GM18909 (cell line): ENCODE results near the gene PIEZO2.

Source experiments
- ATAC-seq: cut with Tn5 transposase; IDR thresholded peaks from one replicate; pipeline ENCODE4 v1.9.1; 2021; ENCODE audit warnings: mild to moderate bottlenecking; ENCODE audit not compliant: unreplicated experiment, poor library complexity

PIEZO2 gene

DNA sequence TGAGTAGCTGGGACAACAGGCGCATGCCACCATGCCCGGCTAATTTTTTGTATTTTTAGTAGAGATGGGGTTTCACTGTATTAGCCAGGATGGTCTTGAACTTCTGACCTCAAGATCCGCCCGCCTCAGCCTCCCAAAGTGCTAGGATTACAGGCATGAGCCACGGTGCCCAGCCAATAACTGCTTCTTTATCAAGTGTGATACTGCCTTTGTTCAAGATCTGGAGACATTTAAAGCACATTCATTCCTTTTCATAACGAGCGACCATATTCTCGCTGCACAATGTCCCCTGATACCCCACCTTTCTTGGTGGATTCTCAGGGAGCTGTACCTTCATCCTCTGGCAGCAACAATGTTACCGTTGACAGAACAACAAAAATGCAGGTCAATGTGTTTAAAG lies 75.4 kb downstream of the PIEZO2 start:
- no peak for ATAC-seq

DNA sequence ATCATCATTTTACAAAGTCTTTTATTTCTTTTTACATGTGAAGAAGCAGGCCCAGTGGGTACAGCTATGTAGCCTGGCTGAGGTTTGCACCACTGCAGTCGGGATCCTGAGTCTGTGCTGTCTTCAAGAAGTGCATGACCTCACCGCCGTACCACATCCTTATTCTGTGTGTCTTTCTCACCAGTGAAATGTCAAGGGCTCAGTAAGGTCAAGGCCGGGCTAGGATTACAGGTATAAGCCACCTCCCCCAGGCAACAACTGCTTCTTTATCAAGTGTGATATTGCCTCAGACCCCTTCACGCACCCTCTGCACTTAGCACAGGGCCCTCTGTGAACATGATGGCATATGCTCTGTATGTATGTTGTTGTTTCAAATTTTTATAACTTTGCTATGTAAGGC lies 76.7 kb downstream of the PIEZO2 start:
- no peak for ATAC-seq

DNA sequence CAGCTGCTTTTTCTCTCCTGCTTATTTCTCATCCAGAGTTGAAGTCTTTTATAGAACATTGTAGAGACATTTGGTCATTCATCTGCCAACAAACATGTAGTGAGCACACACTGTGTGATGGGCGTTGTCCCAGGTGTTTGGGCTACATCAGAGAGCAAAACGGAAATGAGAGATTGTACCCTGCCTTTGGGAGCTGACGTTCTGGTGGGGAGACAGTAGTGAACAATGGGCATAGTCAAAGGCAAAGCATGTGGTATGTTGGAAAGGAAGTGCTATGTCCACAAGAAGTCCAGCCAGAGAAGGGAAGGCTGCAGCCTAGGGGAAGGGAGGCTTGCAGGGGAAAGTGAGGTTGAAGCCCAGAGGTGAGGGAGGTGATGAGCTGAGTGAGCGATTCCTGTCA lies 78.1 kb downstream of the PIEZO2 start:
- no peak for ATAC-seq

DNA sequence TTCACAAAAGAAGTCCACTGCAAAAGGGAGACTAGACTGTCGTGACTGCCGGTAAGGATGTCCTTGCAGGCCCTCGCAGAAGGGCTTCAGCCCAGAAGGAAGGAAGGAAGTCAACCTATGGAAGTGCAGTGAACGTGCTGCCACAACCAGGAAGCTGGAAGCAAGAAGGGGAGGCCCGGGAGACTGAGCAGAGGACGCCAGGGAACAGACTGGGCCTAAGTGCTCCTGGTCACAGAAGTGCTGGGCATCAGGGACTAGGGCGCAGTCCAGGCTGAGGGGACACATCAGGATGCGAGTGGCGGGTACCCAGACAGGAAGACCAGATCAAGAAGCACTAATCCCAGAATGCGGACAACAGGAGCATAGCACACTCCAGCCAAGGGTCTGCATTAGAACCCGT lies 78.8 kb downstream of the PIEZO2 start:
- ATAC-seq, result no peak

DNA sequence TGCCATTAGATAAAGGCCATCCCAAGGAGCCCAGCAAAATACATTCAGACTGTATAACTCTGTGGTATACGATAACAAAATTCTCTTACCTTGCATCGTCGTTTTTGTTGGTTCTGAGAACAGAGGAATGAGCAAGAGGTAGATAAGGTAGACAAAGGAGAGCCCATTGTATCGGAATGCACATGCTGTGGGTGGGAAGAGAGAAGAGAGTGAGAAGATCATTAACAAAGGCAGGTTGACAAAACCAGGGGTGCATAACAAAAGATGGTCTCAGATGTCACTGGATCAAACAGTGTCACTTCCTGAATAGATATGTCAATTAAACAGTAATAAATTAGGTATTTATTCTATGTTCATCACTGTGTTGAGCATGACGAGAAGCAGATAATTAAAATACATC lies 83.3 kb downstream of the PIEZO2 start:
- ATAC-seq, result no peak

DNA sequence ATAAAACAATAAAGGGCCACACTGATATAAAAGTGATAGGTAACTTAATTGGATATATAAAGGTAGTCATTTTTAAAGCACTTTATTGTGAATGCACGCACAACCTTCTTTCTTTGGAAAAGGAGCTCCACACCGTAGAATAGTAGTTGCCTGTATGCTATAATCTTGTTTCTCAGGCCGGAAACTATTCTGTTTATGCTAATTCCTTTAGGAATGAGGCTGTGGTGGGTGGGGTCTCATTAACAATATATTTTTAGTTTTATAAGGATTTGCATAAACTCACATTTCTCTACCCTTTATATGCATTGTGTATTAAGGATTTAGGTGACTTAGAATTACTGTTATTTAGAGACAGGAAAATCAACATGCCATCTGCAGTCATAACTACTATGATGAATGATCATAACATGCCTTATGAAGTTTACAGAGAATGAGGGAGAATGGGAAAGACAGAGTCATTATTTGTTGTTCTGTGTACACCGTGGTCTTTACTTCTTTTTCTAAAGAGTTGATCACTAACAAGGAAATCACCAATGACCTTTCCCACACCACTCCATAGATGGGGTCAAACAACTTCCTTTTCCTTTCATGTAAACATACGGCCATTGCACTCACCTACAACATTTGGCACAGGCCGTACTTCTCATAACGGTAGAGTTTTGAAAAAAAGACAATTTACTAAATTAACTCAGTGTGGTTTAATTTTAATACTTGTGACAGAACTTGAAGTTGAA lies 84.5 kb downstream of the PIEZO2 start:
- ATAC-seq, result no peak

DNA sequence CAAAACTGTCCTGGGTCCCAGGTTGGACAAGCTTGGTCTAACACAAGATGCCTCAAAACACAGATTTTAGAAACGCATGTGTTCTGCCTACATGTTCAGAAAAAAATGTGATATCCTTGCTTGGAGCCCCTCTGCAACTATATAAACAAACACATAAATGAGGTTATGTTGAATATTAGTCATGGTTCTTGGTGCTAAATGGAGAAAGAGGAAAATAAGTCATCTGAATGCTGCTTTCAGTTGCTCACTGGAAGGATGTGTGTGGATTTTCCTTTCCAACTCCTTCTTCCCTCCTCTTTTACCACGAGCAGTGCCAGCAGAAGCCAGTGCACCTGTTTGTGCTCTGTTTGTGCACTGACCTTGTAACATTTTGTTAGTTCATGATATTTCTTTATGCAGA lies 85.3 kb downstream of the PIEZO2 start:
- ATAC-seq, result no peak

DNA sequence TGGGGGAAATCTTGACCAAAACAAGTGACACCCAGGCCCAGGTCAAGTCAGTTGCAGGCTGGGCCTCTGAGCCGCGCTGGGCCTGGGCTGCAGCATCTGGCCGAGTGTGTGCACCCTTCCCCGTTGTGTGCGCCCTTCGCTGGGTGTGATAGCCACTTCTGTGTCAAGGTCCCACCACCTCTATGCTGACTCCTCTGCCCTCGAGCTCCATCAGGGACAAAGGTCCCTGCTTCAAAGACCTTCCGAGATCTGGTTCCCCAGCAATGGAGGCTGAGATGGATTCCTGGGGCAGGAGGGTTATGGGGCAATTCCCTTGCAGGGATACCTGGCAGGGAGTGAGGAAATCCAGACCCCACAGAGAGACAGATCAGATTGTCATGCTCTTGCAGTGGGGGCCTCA lies 93.6 kb downstream of the PIEZO2 start:
- ATAC-seq, result no peak

DNA sequence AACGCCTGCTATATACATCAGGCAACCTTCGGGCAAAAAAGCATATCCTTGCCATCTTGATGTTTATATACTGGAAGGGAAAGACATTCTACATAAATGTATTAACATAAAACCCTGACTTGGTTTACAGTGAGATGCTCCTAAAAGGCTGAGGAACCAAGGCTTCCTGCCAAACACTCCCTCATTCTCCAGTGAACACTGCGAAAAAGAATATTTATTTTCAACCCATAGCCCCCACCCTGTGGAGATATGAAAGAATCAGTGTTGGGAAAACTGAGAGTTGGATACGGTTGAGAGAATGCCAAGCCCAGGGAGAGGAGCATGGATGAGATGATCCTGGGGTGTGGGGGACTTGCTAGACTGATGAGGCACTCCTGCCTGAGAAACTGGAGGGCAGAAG lies 94.9 kb downstream of the PIEZO2 start:
- ATAC-seq, result no peak

DNA sequence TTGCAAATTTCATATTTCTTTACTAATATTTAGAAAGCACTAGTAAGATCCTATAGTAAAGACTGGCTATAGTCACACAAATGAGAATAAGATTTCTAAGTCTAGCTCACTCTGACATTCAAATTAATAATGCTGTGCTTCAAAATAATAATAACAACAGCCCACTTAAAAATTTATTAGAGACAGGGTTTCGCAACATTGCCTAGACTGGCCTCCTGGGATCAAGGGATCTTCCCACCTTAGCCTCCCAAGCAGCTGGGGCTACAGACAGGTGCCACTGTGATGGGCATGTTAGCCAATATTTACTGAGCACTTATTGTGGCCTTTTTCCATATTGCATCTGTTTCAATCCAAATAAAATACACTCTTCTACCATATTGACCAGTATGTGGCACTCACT lies 96.1 kb downstream of the PIEZO2 start:
- ATAC-seq, result no peak

DNA sequence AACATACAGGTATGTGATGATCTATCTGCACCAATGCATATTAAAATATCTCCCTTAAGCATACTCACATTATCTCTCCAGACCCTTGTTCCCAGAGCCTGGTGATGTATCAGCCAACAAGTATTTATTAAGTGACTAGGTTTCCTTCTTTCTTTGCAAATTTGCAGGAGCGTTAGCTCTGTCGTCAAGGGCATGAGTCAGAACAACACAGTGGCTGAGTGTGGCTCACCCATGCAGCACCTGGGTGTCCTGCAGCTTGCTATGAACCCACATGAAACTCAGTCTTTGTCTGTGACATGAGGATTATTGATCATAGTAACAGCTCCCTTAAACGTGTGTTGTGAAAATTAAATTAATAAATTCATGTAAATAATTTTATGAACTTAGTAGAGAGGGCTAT lies 96.6 kb downstream of the PIEZO2 start:
- no peak for ATAC-seq

DNA sequence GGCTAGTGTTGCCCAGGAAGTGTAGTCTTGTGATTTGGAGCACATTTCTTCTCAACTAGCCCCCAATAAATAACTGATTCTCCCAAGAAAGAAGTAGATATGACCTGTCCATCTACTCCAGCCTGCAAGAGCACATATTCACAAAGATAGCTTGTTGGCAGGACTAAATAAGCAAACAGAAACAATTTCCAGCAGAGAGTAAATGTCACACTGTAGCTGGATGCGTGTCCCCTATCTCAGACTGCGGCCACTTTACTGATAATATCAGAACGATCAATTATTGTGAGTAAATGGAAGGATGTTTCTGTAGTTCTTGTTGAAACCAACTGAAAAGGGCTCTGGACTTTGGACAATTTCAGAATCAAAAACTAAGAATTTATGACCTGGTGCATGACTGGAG lies 97.9 kb downstream of the PIEZO2 start:
- ATAC-seq, result no peak

DNA sequence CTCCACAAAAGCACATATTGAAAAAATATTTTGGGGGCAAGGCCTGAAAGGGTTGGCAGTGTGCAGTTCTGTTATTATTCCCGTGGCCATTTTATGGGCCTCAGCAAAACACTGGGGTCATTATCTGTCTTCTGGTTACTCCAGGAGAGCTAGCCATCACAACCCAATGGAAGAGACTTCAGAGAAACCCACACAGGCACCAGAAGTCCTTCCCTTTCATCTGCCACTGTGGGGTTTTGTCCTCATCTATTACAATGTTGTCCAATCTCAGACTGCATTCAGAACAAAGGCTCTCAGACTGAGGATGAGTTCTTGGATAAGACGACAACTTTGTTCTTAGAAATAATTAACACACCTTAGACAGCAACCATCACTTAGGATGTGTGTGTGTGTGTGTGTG lies 98.4 kb downstream of the PIEZO2 start:
- ATAC-seq, result no peak

DNA sequence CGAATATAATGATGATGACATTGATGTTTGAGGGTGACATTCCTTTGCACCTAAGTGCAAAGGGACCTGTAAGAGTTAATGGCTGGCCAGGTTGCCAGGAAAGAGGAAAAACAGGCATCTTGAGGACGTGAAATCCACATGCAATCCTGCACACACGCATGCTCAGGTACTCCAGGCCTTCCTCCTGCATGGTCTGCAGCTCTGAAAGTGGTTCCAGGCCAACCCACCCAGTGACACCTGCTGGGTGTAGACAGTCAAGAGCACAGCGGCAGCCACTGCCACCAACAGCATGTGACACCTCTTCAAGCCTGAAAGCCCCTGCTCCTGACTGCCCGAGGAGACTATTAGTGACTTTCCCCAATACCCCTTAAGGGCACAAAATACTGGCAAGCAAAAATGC lies 101.6 kb downstream of the PIEZO2 start:
- no peak for ATAC-seq

DNA sequence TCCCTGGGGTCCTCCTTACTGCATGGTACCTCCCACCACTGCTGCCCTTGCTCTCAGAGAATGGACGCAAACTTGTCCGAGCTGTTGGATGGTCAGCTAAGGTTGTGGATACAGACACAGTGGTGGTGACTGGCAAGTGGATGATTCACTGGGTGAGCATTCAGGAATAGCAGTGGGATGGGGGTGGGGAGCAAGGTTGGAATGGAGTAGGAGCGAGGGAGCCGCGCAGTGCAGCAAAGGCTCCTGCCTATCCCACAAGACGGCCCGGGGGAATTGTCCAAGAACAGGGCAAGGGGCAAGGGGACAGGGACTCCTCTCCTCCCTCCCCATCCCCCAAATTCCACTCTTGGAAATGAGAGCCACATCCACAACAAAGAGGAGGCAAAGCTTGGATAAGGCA lies 102.2 kb downstream of the PIEZO2 start:
- ATAC-seq, result no peak

DNA sequence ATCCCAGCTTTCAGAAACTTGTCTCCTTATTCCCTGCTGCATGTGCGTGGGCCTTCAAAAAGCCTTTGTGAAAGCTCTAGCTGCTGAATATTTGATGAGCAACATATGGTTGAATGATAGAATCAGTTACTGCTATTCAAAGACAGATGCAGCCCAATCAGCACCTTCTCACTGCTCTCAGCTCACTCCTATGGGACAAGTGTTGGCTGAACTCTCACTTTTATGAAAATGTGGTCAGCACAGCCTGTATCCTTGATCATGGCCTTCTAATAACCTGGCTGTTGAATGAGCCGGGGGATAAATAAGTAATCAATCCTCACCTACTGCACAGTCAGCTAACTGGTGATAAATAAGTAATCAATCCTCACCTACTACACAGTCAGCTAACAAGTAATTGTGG lies 103.2 kb downstream of the PIEZO2 start:
- no peak for ATAC-seq

DNA sequence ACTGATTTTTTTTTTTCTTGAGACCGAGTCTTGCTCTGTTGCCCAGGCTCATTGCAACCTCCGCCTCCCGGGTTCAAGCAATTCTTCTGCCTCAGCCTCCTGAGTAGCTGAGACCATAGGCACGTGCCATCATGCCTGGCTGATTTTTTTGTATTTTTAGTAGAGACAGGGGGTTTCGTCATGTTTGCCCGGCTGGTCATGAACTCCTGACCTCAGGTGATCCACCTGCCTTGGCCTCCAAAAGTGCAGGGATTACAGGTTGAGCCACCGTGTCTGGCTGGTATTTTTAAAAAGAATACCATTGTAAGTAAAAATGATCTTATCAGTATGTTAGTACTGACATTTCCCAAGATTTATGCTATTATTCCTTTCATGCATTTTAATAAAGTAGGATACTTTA lies 105.7 kb downstream of the PIEZO2 start:
- ATAC-seq, result no peak

DNA sequence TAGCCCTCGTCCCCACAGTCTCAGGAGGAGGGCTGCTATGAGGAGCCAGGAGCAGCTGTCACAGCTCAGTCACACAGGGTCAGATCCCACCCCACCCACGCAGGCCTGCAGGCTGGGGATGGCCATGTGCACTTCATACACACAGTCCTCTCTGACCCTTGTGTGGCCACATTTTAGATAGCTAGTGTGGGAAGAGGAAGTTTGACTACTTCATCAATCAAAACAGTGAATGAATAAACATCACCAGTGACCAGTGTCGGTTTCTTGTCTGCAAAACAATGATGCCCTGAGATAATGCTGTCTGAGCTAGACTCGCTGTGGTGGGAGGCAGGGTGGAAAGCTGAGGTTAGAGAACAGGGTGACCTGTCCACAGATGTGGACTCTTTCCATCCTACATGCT lies 107.1 kb downstream of the PIEZO2 start:
- no peak for ATAC-seq

DNA sequence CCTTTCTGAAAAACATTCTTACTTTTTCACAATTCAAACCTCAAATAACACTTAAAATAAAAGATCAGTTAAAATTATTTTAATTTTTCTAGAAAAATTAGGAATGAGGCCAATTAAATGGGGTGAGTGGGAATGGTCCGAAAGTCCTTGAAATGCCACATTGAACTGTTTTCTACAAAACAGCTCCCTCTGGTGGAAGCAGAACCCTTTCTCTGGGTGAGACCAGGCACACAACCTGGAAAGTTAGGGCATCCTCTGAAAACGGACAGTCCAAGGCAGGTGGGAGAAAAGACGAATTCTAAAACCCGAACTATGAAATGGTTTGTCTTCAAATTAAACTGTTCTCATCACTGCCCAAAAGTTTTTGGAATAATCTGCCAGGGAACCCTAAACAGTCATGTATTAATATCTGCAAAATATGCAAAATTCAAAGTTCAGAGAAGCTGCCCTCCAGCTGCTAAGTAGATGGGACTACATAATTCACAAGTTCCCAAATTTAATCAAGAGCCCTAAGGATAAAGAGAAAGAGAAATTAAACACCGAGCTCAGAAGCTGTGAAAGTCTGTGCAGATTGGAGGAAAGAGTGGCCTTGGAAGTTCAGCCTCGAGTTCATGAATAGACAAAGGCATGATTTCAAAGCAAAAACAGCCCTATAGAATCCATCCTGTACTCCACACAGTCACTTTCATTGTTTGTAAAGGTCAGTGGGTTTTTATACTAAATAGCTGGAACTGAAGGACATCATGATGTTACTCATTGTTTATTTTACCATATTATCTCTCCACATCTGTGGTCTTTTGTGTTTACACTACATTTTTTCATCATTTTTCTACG lies 108.3 kb downstream of the PIEZO2 start:
- ATAC-seq, result no peak

DNA sequence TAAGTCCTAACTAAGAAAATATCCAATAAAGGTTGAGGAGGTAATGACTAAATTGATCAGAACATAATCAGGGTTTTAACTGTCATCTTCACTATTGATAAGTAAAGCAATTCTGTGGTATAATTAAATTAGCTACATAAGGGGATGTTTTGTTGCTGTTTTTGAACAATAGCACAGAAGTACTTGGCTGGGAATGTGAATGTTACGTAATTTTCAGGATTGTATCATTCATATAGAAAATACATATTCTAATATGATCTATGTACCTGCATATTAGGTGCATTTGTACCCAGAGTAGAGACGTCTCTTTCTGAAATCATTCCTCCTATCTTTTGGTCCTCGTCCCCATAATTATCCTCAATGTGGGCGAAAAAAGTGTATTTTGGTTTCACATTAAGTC lies 109.0 kb downstream of the PIEZO2 start:
- ATAC-seq, result no peak

DNA sequence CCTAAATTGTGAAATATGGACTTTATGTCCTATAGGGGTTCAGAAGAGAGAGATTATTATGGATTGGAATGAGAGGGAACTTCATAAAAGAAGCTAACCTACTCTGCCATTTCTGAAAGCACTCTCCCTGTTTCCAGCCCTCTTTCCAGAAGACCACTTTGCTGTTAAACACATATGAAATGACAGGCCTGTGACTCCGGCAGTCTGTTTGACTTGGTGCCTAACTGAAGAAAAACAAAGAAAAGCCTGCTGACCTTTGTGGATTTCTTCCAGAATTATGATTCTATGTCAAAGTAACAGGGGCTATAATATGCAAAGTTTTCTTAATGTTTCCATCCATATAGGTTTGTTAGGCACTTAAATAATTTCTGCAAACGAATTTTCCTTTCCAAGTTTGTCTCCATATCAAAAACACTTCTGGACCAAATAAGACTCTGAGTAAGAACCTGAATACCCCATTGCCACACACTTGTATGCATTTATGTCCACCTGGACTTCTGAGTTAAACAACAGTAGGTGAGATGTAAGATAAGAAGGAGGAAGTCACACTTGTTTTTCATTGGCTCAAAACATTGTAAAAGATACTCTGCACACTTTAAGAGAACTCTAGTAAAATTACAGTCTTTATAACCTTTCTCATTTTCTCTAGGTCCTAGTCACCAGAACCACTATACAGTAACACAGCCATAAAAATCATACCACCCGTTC lies 111.7 kb downstream of the PIEZO2 start:
- ATAC-seq, result no peak
